Ascending aorta (tissue), 2 donors: ENCODE results near the gene PTMS. TPM values are rescaled to one million over a fixed set of nuclear protein-coding genes. Genes with fewer than 3 reads are reported as not detected.
"Not testable (repeated sequence)": the region's sequence is repeated elsewhere in the genome, so short reads cannot be mapped to it uniquely, and the experiment has no call there.

Experiments
- DNase-seq, 2 donors: peaks; one replicate each; pipeline ENCODE4 v3.0.0-alpha.2; 2019; ENCODE audit warnings: low spot score in 2 of 2
- H3K27ac ChIP-seq, 2 donors: fragments of 200-600 bp; sonication (generic); one replicate each; pipeline ENCODE4 v1.5.1; 2016 to 2017; ENCODE audit warnings: mild to moderate bottlenecking in 1 of 2
- H3K27me3 ChIP-seq: fragments of 200-600 bp; sonication (generic); one replicate; pipeline ENCODE4 v1.5.1; 2017
- H3K36me3 ChIP-seq, 2 donors: fragments of 200-600 bp; sonication (generic); one replicate each; pipeline ENCODE4 v1.5.1; 2016
- H3K4me1 ChIP-seq, 2 donors: fragments of 200-600 bp; sonication (generic); one replicate each; pipeline ENCODE4 v1.5.1; 2016 to 2017; ENCODE audit warnings: mild to moderate bottlenecking in 1 of 2
- H3K4me3 ChIP-seq, 2 donors: fragments of 200-600 bp; sonication (generic); one replicate each; pipeline ENCODE4 v1.5.1; 2016 to 2017; ENCODE audit warnings: mild to moderate bottlenecking in 1 of 2
- H3K9me3 ChIP-seq, 2 donors: fragments of 200-600 bp; sonication (generic); one replicate each; pipeline ENCODE4 v1.5.1; 2016
- intact Hi-C: fragments of 100-400 bp; cut with DNase I; formaldehyde crosslinking; loops from one replicate; pipeline ENCODE4 v1.15.1; 2023
- total RNA-seq: library from RNA; depleted of rRNA; stranded (reverse); fragments of >200 nt; gene quantifications from one replicate; pipeline ENCODE4 v1.1.0, GENCODE V29; 2016
- TF ChIP-seq, protein P1 (sequence below), 3 experiments: fragments of 200-600 bp in 2 of 3; fragments of 450-650 bp in 1 of 3; sonication (generic) in 2 of 3; IDR thresholded peaks; one replicate each; pipeline ENCODE4 v1.5.1; 2016 to 2019; ENCODE audit warnings: antibody characterized with exemption in 3 of 3, mild to moderate bottlenecking in 1 of 3, moderate library complexity in 1 of 3

The PTMS gene
- total RNA-seq, 1 donor from 2014 or later = 361 TPM

DNA sequence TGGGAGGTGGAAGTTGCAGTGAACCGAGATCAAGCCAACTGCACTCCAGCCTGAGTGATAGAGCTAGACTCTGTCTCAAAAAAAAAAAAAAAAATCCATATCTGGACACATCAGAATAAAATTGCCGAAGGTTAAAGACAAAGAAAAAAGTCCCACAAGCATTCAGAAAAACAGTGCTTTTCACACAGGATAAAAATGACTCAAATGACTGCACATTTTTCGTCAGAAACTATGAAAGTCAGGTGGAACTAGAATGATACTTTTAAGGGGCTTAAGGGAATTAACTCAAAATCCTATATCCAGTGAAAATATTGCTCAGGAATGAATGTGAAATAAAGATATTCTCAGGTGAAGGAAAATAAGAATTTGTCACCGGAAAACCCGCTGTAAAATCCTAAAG is 29.4 kb upstream of the PTMS start:
- H3K27ac ChIP-seq = no peak overlapping the region
- intact Hi-C loops = no loop called here

DNA sequence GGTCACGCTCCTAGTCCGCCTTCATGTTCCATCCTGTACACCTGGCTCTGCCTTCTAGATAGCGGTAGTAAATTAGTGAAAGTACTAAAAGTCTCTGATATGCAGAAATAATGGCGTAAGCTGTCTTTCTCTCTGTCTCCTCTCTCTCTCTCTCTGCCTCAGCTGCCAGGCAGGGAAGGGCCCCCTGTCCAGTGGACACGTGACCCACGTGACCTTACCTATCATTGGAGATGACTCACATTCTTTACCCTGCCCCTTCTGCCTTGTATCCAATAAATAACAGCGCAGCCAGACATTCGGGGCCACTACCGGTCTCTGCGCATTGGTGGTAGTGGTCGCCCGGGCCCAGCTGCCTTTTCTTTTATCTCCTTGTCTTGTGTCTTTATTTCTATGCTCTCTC is 24.1 kb upstream of the PTMS start:
- H3K9me3 ChIP-seq, DNase-seq, intact Hi-C loops, H3K27ac ChIP-seq, H3K36me3 ChIP-seq, H3K4me3 ChIP-seq, H3K4me1 ChIP-seq, H3K27me3 ChIP-seq: not testable (repeated sequence)

More for the DNA sequence above, 29.4 kb upstream of the PTMS start:
- Histone ChIP-seq H3K27me3 (no peaks in the 10 kb centered on the region), H3K4me3 (no peak overlapping the region), H3K9me3 (no peaks in the 10 kb centered on the region), H3K36me3 (peaks cover 11 to 13% of the 10 kb centered on the region in 2 donors), H3K4me1 (no peaks in the 10 kb centered on the region)
- TF ChIP-seq, protein P1, sequence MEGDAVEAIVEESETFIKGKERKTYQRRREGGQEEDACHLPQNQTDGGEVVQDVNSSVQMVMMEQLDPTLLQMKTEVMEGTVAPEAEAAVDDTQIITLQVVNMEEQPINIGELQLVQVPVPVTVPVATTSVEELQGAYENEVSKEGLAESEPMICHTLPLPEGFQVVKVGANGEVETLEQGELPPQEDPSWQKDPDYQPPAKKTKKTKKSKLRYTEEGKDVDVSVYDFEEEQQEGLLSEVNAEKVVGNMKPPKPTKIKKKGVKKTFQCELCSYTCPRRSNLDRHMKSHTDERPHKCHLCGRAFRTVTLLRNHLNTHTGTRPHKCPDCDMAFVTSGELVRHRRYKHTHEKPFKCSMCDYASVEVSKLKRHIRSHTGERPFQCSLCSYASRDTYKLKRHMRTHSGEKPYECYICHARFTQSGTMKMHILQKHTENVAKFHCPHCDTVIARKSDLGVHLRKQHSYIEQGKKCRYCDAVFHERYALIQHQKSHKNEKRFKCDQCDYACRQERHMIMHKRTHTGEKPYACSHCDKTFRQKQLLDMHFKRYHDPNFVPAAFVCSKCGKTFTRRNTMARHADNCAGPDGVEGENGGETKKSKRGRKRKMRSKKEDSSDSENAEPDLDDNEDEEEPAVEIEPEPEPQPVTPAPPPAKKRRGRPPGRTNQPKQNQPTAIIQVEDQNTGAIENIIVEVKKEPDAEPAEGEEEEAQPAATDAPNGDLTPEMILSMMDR (IDR thresholded peaks at IDR 0.05) = no peak
- no peak for DNase-seq

DNA sequence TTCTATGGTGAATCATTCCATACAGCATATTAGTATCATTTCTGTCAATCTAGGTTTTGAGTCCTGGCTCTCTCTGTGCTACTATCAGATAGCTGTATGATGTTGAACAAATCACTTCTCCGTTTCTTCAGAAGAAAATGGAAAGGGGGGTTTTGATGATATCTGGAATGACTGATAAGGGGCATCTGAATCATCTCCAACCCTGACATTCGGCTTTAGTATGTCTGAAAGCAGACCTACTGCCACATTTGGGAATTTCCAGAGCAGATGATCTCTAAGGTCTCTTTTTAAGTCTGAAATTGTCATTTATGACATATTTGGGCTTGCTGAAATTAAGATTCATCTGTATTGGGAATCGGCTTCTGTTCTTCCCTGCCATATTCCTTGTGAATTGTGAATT is 23.3 kb upstream of the PTMS start:
- Histone ChIP-seq H3K27ac (no peak overlapping the region), H3K4me3 (no peak overlapping the region), H3K27me3 (no peaks in the 10 kb centered on the region), H3K4me1 (no peaks in the 10 kb centered on the region), H3K9me3 (no peaks in the 10 kb centered on the region), H3K36me3 (peaks cover 9 to 13% of the 10 kb centered on the region in 2 donors)
- intact Hi-C loops = no loop called here
- DNase-seq = no peak
- TF ChIP-seq, protein P1 (IDR thresholded peaks at IDR 0.05) = no peak

DNA sequence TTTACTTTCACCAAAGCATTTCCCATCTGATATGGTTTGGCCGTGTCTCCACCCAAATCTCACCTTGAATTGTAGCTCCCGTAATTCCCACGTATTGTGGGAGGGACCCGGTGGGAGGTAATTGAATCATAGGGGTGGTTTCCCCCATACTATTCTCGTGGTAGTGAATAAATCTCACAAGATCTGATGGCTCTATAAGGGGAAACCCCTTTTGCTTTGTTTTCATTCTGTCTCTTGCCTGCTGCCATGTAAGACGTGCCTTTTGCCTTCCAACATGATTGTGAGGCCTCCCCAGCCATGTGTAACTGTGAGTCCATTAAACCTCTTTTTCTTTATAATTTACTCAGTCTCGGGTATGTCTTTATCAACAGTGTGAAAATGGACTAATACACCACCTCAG is 22.9 kb upstream of the PTMS start:
- DNase-seq, H3K4me1 ChIP-seq, intact Hi-C loops, H3K4me3 ChIP-seq, H3K27me3 ChIP-seq, H3K9me3 ChIP-seq, H3K27ac ChIP-seq: not testable (repeated sequence)
- peaks cover 14 to 18% of the 10 kb centered on the region in 2 donors for H3K36me3 ChIP-seq

DNA sequence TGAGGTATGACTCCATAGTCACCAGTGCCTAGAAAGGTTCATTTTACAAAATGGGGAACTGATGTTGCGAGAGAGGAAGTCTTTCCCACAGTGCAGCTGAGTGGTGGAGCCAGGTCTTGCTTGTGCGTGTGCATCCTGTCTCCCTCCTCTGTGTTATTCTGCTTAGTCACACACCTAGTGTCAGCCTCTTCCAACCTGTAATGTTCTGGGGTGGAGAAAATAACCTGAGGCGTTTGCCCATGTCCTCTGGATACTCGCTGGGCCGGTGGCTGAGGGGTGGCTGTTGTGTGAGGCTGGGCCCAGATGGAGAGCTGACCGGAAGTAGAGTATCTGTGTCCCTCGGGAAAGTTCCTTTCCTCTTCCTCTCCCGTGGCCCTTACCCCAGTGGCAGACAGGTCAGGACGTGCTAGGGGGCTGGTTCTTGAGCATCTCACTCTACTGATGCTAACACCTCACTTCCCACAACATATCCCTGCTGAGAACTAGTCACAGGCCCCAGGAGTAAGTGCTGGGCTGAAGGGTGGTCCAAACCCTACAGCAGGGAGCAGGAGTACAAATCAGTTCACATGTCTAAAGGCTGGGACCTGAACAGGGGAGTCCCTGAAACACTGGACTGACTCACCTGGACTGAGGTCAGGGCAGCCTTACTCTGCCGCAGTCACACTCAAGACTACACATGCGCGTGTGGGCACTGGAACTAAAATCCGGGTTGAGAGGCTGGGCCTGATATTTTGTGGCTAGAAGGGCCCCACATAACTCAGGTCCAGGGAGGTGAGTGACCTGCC is 20.2 kb upstream of the PTMS start:
- Histone ChIP-seq H3K36me3 (peaks cover 40 to 44% of the 10 kb centered on the region in 2 donors), H3K27me3 (no peaks in the 10 kb centered on the region), H3K27ac (peak overlapping the region in 1 of 2 donors; percentile 45), H3K4me3 (no peak overlapping the region), H3K9me3 (no peaks in the 10 kb centered on the region), H3K4me1 (no peaks in the 10 kb centered on the region)
- DNase-seq = no peak
- TF ChIP-seq, protein P1 (IDR thresholded peaks at IDR 0.05) = no peak
- intact Hi-C loops = no loop called here

DNA sequence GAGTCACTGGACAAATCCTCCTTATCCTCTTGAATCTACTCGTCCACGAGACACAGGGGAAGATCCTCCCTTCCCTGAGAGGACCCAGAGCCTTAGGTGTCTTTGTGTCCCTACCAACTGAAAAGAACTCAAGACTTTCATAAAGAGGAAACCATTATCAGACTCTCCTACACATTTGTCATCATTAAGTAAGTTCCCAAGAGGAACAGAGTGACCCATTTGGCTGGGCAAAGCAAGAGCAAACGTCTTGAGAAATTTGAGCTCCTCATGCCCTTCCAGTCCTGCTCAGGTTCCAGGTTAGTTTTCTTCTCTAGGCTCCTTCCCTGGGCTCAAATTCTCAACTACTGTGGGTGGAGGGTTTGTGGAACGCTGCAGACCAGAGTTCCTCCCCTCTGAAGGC is 18.9 kb upstream of the PTMS start:
- intact Hi-C loops = no loop called here
- Histone ChIP-seq H3K27ac (no peak overlapping the region), H3K4me1 (peaks cover 6 to 8% of the 10 kb centered on the region in 2 donors), H3K9me3 (no peaks in the 10 kb centered on the region), H3K27me3 (no peaks in the 10 kb centered on the region), H3K36me3 (peaks cover 45 to 47% of the 10 kb centered on the region in 2 donors), H3K4me3 (no peak overlapping the region)
- DNase-seq = no peak
- TF ChIP-seq, protein P1 (IDR thresholded peaks at IDR 0.05) = no peak
